Uterus (tissue), 4 donors: ENCODE measurements around the gene TMPRSS12. TPM values are rescaled to one million over a fixed set of nuclear protein-coding genes. Genes with fewer than 3 reads are reported as not detected.
A peak's percentile ranks its signal among the peaks of the same experiment; 100 is the strongest.
"Not testable (repeated sequence)": the region's sequence is repeated elsewhere in the genome, so short reads cannot be mapped to it uniquely, and the experiment has no call there.

Source experiments
- DNase-seq, 2 donors: peaks; one replicate each; pipeline ENCODE4 v3.0.0-alpha.2; 2019 to 2020
- H3K27ac ChIP-seq, 2 donors: fragments of 200-600 bp; sonication (generic); 1 replicate in 1 of 2; 2 replicates in 1 of 2; pipeline ENCODE4 v1.5.1; 2016 to 2018
- H3K27me3 ChIP-seq, 2 donors: fragments of 200-600 bp; sonication (generic); one replicate each; pipeline ENCODE4 v1.5.1; 2018 to 2019; ENCODE audit warnings: control low read depth in 1 of 2
- H3K36me3 ChIP-seq, 2 donors: fragments of 200-600 bp; sonication (generic); one replicate each; pipeline ENCODE4 v1.5.1; 2019; ENCODE audit warnings: control low read depth in 1 of 2
- H3K4me1 ChIP-seq, 2 donors: fragments of 200-600 bp; sonication (generic); one replicate each; pipeline ENCODE4 v1.5.1; 2018 to 2019; ENCODE audit warnings: control low read depth in 1 of 2
- H3K4me3 ChIP-seq, 2 donors: fragments of 200-600 bp; sonication (generic); 1 replicate in 1 of 2; 2 replicates in 1 of 2; pipeline ENCODE4 v1.5.1; 2018 to 2019; ENCODE audit warnings: mild to moderate bottlenecking in 1 of 2
- H3K9me3 ChIP-seq, 2 donors: fragments of 200-600 bp; sonication (generic); one replicate each; pipeline ENCODE4 v1.5.1; 2019; ENCODE audit warnings: control low read depth in 1 of 2
- CTCF ChIP-seq, 4 experiments: fragments of 200-600 bp in 2 of 4; fragments of 450-650 bp in 2 of 4; sonication (generic) in 2 of 4; IDR thresholded peaks; one replicate each; pipeline ENCODE4 v1.5.1; 2016 to 2019; ENCODE audit warnings: antibody characterized with exemption in 4 of 4, mild to moderate bottlenecking in 2 of 4, moderate library complexity in 1 of 4
- POLR2A ChIP-seq, 2 donors: fragments of 450-650 bp; IDR thresholded peaks; one replicate each; pipeline ENCODE4 v1.6.1; 2016; ENCODE audit warnings: antibody characterized with exemption in 2 of 2, mild to moderate bottlenecking in 1 of 2, moderate library complexity in 1 of 2
- intact Hi-C: fragments of 100-400 bp; cut with DNase I; formaldehyde crosslinking; loops from one replicate; pipeline ENCODE4 v1.15.1; 2023; ENCODE audit warnings: low total_unique reads
- total RNA-seq, 4 donors: library from RNA; depleted of rRNA in 3 of 4; stranded (reverse); fragments of >200 nt in 3 of 4; gene quantifications; one replicate each; pipeline versions ENCODE4 v1.1.0 to v1.2.4, GENCODE V29; 2014 to 2023
- donor health status: DM: yes; HTN: yes; CAD: no.

The TMPRSS12 gene
- total RNA-seq, 4 donors from 2014 or later: not detected

- DNase-seq: no peak
- H3K36me3 ChIP-seq: no peaks in the 10 kb centered on the region
- H3K27me3 ChIP-seq: no peaks in the 10 kb centered on the region
- no peak overlapping the region for H3K4me3 ChIP-seq
- no peak overlapping the region for H3K27ac ChIP-seq
- no peaks in the 10 kb centered on the region for H3K4me1 ChIP-seq
- TF ChIP-seq POLR2A (IDR thresholded peaks at IDR 0.05) (no peak), CTCF (IDR thresholded peaks at IDR 0.05) (no peak)
- intact Hi-C loops: no loop called here
- H3K9me3 ChIP-seq: no peaks in the 10 kb centered on the region
These were observed 22.5 kb upstream of the TMPRSS12 start for GRCh38 chr12:50820177-50820576.

GRCh38 chr12:50822082-50822481, 20.6 kb upstream of the TMPRSS12 start:
- H3K9me3 ChIP-seq: no peaks in the 10 kb centered on the region
- no peak overlapping the region for H3K4me3 ChIP-seq
- H3K4me1 ChIP-seq: no peaks in the 10 kb centered on the region
- intact Hi-C loops: no loop called here
- H3K27me3 ChIP-seq: no peaks in the 10 kb centered on the region
- no peaks in the 10 kb centered on the region for H3K36me3 ChIP-seq
- no peak for DNase-seq
- no peak for TF ChIP-seq CTCF (IDR thresholded peaks at IDR 0.05)
- H3K27ac ChIP-seq: no peak overlapping the region

GRCh38 chr12:50823724-50824123, 19.0 kb upstream of the TMPRSS12 start:
- not testable (repeated sequence) for H3K9me3 ChIP-seq, DNase-seq, H3K36me3 ChIP-seq, H3K4me3 ChIP-seq, H3K27me3 ChIP-seq, H3K4me1 ChIP-seq
- peak overlapping the region in 1 of 2 donors; percentile 65 for H3K27ac ChIP-seq
- intact Hi-C loops: loop anchor here (2.0 kb wide), 1 partner anchor 163 kb away; no protein-coding TSS in a partner anchor

- DNase-seq: no peak
- intact Hi-C loops: loop anchor here (2.0 kb wide), 1 partner anchor 162 kb away; no protein-coding TSS in a partner anchor
- TF ChIP-seq CTCF (IDR thresholded peaks at IDR 0.05): no peak
- TF ChIP-seq POLR2A (IDR thresholded peaks at IDR 0.05): no peak
- Histone ChIP-seq H3K9me3 (no peaks in the 10 kb centered on the region), H3K4me1 (no peaks in the 10 kb centered on the region), H3K36me3 (no peaks in the 10 kb centered on the region), H3K27ac (peak overlapping the region; percentile 65 to 71), H3K27me3 (no peaks in the 10 kb centered on the region), H3K4me3 (no peak overlapping the region)
These were observed 17.8 kb upstream of the TMPRSS12 start for GRCh38 chr12:50824914-50825313.

GRCh38 chr12:50825372-50825838, 17.3 kb upstream of the TMPRSS12 start:
- Histone ChIP-seq H3K9me3 (no peaks in the 10 kb centered on the region), H3K4me1 (no peaks in the 10 kb centered on the region), H3K4me3 (no peak overlapping the region), H3K36me3 (no peaks in the 10 kb centered on the region), H3K27ac (peak overlapping the region; percentile 65 to 71), H3K27me3 (no peaks in the 10 kb centered on the region)
- DNase-seq: no peak
- peak; percentile 43 to 76 (median 64) for TF ChIP-seq CTCF (IDR thresholded peaks at IDR 0.05)
- no peak for TF ChIP-seq POLR2A (IDR thresholded peaks at IDR 0.05)
- intact Hi-C loops: loop anchor here (2.0 kb wide), 1 partner anchor 161 kb away; no protein-coding TSS in a partner anchor

GRCh38 chr12:50828121-50828520, 14.6 kb upstream of the TMPRSS12 start:
- no peaks in the 10 kb centered on the region for H3K9me3 ChIP-seq
- DNase-seq: no peak
- no peaks in the 10 kb centered on the region for H3K36me3 ChIP-seq
- no peak overlapping the region for H3K27ac ChIP-seq
- no peaks in the 10 kb centered on the region for H3K27me3 ChIP-seq
- H3K4me3 ChIP-seq: no peak overlapping the region
- H3K4me1 ChIP-seq: no peaks in the 10 kb centered on the region
- intact Hi-C loops: no loop called here
- TF ChIP-seq POLR2A (IDR thresholded peaks at IDR 0.05) (no peak), CTCF (IDR thresholded peaks at IDR 0.05) (no peak)
